Measurements from ENCODE around the gene MAEA.
A peak's percentile ranks its signal among the peaks of the same experiment; 100 is the strongest.

The MAEA gene

GRCh38 chr4:1305261-1305711 is 15.6 kb downstream of the MAEA start:
- no peak for DNase-seq

GRCh38 chr4:1305781-1306455 is 16.2 kb downstream of the MAEA start:
- DNase-seq = no peak

GRCh38 chr4:1307951-1308735 is 18.5 kb downstream of the MAEA start:
- no peak for DNase-seq

GRCh38 chr4:1309261-1310010 is 19.7 kb downstream of the MAEA start:
- DNase-seq = peak; percentile 95

GRCh38 chr4:1310031-1310795 is 20.5 kb downstream of the MAEA start:
- DNase-seq = no peak

- DNase-seq = peak; percentile 24
Observed at GRCh38 chr4:1310796-1311631, 21.3 kb downstream of the MAEA start.

GRCh38 chr4:1312821-1313640 is 23.3 kb downstream of the MAEA start:
- no peak for DNase-seq

GRCh38 chr4:1315306-1315705 is 25.6 kb downstream of the MAEA start:
- DNase-seq = no peak

GRCh38 chr4:1315836-1316536 is 26.3 kb downstream of the MAEA start:
- DNase-seq = no peak

GRCh38 chr4:1316537-1317168 is 27.0 kb downstream of the MAEA start:
- no peak for DNase-seq

GRCh38 chr4:1317177-1318045 is 27.7 kb downstream of the MAEA start:
- DNase-seq = no peak

- DNase-seq = no peak
Observed at GRCh38 chr4:1318046-1318375, 28.3 kb downstream of the MAEA start.

- no peak for DNase-seq
Observed at GRCh38 chr4:1318488-1319213, 29.0 kb downstream of the MAEA start.

GRCh38 chr4:1321486-1321885 is 31.8 kb downstream of the MAEA start:
- DNase-seq = no peak

- DNase-seq = no peak
Observed at GRCh38 chr4:1321946-1322650, 32.4 kb downstream of the MAEA start.

- no peak for DNase-seq
Observed at GRCh38 chr4:1323280-1323634, 33.6 kb downstream of the MAEA start.

GRCh38 chr4:1323635-1324442 is 34.1 kb downstream of the MAEA start:
- DNase-seq = no peak

All from hematopoietic multipotent progenitor cell treated with erythropoietin and hydrocortisone succinate and interleukin-3 and kit ligand, for 4 days (in vitro differentiated cells).